ENCODE results near the gene CD38.
"Not testable (repeated sequence)": the region's sequence is repeated elsewhere in the genome, so short reads cannot be mapped to it uniquely, and the experiment has no call there.

CD38 gene

DNA sequence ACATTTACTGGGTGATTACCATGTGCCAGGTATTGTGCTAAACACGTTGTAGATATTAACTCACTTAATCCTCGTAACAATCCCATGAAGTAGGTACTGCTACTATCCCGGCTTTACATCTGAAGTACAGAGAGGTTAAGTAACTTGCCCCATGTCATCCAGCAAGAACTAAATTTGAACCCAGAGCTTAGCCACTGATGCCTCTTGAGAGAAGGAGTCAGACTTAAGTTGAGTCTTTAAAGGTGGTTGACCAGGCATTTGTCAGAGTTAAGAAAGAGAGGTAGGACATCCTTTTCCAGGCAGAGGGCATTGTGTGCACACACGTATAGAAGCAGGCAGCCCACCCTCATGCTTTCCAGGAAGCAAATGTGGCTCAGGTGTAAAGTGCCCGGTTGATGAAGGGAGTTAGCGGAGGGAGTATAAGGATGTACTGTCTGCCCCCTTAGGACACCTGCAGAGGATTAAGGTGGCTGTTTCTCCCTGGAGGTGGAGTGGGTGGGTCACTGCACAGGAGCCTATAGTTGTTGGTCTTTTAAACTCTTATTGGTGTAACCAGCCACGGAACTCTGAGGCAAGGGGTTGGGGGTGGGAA lies 335 bp upstream of the CD38 start:
- Mint-ChIP-seq H3K36me3 (no peaks in the 10 kb centered on the region), H3K9me3 (no peaks in the 10 kb centered on the region), H3K4me1 (peaks cover 58% of the 10 kb centered on the region), H3K27ac (peak overlapping the region; percentile 43), H3K4me3 (peak overlapping the region; percentile 74)
- DNase-seq (ENCODE audit: low spot score in 2 of 2) = no peak
- ATAC-seq = peak; percentile 1

DNA sequence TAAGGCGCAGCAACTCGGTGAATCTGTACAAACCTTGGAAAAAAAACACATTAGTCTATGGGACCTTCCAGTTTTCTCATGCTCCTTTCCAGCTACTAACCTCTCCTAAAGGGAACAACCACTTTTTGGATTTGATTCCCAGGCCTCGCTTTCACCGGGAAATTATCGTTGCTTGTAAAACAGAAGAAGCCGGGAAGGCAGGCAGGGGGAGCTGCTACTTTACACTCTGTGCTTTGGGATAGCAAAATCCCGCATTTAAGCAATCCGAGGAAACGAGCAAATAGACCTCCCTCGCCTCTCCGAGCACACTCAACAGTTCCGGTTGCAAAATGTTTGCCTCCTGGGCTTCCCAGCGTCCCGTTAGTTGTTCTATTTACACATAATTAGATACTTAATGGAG lies 1.2 kb downstream of the CD38 start:
- H3K4me3 Mint-ChIP-seq = peak overlapping the region; percentile 74
- DNase-seq (ENCODE audit: low spot score in 2 of 2) = peak in 1 of 2 donors; percentile 53
- no peak overlapping the region for H3K27ac Mint-ChIP-seq
- H3K4me1 Mint-ChIP-seq = peaks cover 51% of the 10 kb centered on the region
- ATAC-seq = no peak
- no peaks in the 10 kb centered on the region for H3K9me3 Mint-ChIP-seq
- H3K36me3 Mint-ChIP-seq = no peaks in the 10 kb centered on the region

DNA sequence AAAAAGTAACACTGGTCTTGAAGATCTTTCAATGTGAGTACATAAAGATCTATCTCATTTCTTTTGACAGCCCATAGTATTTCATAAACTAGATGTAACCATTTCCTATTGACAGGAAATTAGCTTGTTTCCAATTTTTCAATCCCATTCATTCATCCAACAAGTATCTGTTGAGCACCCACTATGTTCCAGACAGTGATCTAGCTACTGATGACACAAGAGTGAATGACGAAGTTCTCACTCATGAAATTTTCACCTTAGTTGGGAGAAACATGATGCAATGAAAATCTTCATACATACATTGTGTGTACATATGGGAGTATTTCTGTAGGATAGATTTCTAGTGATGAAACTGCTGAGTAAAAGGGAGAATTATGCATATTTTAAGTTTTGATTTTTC lies 1.7 kb downstream of the CD38 start:
- Mint-ChIP-seq H3K4me3 (peak overlapping the region; percentile 74), H3K9me3 (no peaks in the 10 kb centered on the region), H3K27ac (no peak overlapping the region), H3K36me3 (peaks cover 3% of the 10 kb centered on the region), H3K4me1 (peaks cover 49% of the 10 kb centered on the region)
- ATAC-seq (no peak), DNase-seq (ENCODE audit: low spot score in 2 of 2) (no peak)

DNA sequence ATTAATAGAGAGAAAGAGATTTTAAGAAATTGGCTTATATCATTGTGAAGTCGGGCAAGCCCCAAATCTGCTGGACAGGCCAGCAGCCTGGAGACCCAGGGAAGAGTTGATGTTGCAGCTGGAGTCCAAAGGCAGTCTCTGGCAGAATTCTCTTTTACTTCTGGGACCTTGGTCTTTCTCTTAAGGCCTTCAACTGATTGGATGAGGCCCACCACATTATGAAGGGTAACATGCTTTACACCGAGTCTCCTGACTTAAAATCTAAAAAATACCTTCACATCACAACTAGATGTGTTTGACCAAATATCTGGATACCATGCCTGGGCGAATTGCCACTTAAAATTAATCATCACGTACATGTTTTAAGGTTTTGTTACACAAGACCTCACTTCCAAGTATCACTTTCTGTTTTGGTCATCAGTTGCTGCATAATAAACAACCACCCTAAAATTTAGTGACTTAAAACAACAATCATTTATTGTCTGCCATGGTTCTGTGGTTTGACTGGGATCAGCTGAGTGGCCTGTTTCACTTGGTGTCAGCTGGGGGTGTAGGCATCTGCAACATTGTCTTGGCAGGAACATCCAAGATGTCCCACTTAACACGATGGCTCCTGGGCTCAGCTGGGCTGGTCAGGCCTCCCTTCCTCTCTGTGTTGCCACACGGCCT lies 3.4 kb downstream of the CD38 start:
- Mint-ChIP-seq H3K4me1 (peaks cover 54% of the 10 kb centered on the region), H3K36me3 (peaks cover 11% of the 10 kb centered on the region), H3K4me3 (peak overlapping the region; percentile 17), H3K9me3 (no peaks in the 10 kb centered on the region), H3K27ac (no peak overlapping the region)
- ATAC-seq (peak; percentile 86), DNase-seq (ENCODE audit: low spot score in 2 of 2) (peak in 1 of 2 donors; percentile 73)

DNA sequence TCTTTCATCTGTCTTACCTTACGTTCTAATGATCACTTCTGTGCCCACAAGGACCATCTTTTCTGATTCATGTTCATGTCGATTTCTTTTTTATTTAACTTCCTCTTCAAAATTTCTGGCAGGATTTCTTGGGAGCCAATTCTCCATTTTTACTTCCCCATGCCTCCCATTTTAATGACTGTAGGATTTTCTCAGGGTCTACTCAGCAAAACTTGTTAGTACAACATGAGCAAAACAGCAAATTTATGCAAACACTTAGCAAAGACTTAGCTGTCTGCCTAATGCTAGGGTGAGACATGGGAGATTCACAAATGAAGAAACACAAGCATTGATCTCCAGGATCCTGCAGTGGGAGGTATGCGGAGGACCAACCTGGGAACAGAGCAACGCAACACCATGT lies 5.5 kb downstream of the CD38 start:
- peaks cover 40% of the 10 kb centered on the region for H3K4me1 Mint-ChIP-seq

DNA sequence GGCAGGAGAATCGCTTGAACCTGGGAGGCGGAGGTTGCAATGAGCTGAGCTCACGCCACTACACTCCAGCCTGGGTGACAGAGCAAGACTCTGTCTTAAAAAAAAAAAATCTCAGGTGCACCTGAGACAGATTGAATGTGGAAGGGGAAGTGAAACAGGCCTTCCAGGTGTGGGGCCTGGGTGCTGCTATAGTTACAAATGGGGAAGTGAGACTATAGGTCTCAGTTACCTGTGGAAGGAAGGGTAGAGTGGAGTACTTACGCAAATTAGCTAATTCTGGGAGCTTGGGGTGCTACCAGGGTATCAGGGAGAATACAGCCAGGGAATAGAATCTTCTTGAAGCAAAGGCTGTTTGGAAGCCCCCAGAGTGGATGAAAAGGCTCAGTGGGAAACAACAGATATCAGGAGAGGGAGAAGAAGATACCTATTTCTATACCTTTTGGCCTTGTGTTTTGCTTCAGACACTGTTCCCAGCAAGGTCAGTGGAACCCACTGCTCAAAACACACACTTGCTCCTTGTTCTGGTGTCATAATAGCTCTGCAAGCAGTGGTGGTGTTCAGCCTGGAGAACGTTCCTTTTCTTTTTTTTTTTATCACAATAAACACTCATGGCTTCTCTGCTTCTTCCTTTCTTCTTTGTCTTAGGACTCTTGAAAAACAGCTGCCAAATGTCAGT lies 7.0 kb downstream of the CD38 start:
- peaks cover 34% of the 10 kb centered on the region for H3K4me1 Mint-ChIP-seq
- H3K4me3 Mint-ChIP-seq = no peak overlapping the region
- no peak for DNase-seq (ENCODE audit: low spot score in 2 of 2)
- peaks cover 11% of the 10 kb centered on the region for H3K36me3 Mint-ChIP-seq
- H3K9me3 Mint-ChIP-seq = no peaks in the 10 kb centered on the region
- no peak overlapping the region for H3K27ac Mint-ChIP-seq
- no peak for ATAC-seq

More for the DNA sequence above, 5.5 kb downstream of the CD38 start:
- DNase-seq (ENCODE audit: low spot score in 2 of 2) (no peak), ATAC-seq (no peak)
- Mint-ChIP-seq H3K9me3 (no peaks in the 10 kb centered on the region), H3K4me3 (no peak overlapping the region), H3K36me3 (peaks cover 11% of the 10 kb centered on the region), H3K27ac (no peak overlapping the region)

DNA sequence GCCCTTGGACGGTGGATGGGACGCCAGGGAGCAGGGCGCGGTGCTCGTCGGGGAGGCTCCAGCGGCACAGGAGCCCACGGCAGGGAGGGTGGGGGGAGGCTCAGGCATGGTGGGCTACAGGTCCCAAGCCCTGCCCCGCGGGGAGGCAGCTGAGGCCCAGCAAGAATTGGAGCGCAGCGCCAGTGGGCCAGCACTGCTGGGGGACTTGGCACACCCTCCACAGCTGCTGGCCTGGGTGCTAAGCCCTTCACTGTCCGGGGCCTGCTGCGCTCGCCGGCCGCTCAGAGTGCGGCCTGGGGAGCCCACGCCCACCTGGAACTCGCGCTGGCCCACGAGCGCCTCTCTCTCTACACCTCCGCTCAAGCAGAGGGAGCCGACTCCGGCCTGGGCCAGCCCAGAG lies 8.6 kb downstream of the CD38 start:
- Mint-ChIP-seq H3K36me3 (peaks cover 11% of the 10 kb centered on the region), H3K4me3 (no peak overlapping the region), H3K4me1 (peaks cover 17% of the 10 kb centered on the region), H3K9me3 (no peaks in the 10 kb centered on the region), H3K27ac (no peak overlapping the region)
- ATAC-seq (no peak), DNase-seq (ENCODE audit: low spot score in 2 of 2) (no peak)

DNA sequence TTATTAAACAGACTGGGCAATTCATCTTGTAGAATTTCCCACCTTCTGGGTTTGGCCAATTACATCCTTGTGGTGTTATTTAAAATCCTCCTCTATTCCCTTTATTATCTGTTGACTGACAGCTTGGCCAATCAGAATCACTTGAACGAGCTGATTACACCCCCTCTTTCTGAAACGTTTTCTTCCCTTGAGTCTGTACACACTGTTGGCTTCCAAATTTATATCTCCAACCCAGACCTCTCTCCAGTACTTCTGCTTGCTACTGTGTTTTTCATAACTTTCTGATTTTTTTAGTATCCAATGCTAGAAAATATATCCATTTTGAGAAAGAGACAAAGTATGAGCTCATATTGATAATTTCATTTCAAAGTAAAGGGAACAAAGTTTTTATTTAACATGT lies 14.8 kb downstream of the CD38 start:
- no peak overlapping the region for H3K27ac Mint-ChIP-seq
- H3K4me3 Mint-ChIP-seq = no peak overlapping the region
- H3K9me3 Mint-ChIP-seq = no peaks in the 10 kb centered on the region
- DNase-seq (ENCODE audit: low spot score in 2 of 2) = no peak
- H3K36me3 Mint-ChIP-seq = peaks cover 5% of the 10 kb centered on the region
- ATAC-seq = no peak
- H3K4me1 Mint-ChIP-seq = peaks cover 20% of the 10 kb centered on the region

DNA sequence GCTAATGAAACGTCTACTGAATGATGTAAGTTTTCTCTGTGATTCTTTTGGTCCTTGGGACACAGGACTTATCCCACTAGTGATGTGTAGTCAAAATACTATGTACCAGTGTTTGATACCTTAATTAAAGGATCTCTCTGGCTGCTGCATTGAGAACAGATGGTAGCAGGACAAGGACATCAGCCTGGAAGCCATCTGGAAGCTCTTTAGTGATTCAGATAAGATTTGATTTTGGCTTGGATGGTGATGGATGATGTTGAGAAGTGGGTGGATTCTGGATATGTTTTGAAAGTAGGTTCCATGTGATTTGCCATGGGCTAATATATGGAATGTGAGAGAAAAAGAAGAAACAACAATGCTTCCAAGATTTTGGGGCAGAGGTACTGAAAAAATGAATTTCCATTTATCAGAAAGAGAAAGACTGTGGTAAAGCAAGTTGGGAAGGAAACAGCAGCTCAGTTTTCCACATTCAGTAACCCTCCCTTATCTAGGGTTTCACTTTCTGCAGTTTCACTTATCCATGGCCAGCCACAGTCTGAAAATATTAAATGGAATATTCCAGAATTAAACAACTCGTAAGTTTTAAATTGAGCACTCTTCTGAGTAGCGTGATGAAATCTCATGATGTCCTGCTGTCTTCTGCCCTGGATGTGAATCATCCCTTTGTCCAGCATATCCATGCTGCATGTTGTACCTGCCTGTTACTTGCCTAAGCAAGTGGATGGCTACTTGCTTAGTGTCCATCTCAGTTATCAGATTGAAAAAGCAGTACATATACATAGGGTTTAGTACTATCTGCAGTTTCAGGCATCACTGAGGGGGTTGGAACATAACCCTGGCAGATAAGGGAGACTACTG lies 15.6 kb downstream of the CD38 start:
- Mint-ChIP-seq H3K9me3 (no peaks in the 10 kb centered on the region), H3K4me1 (peaks cover 20% of the 10 kb centered on the region), H3K27ac (no peak overlapping the region), H3K36me3 (peaks cover 5% of the 10 kb centered on the region), H3K4me3 (no peak overlapping the region)
- no peak for ATAC-seq
- no peak for DNase-seq (ENCODE audit: low spot score in 2 of 2)

DNA sequence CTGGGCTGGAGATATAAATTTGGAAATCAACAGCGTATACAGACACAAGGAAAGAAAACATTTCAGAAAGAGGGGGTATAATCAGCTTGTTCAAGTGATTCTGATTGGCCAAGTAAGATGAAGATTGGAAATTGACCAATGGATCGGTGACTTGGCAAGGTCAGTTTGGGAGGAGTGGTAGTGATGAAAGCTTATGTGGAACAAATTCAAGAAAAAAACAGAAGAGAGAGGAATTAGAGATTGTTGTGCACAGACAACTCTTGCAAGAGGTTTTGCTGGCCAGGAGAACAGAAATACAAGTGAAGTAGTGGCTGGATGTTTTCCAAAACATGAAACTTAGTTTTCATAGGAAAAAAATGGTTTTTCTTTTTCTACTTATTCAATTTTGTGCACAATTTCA lies 16.3 kb downstream of the CD38 start:
- peak overlapping the region; percentile 69 for H3K27ac Mint-ChIP-seq
- peaks cover 5% of the 10 kb centered on the region for H3K36me3 Mint-ChIP-seq
- no peak for DNase-seq (ENCODE audit: low spot score in 2 of 2)
- no peak overlapping the region for H3K4me3 Mint-ChIP-seq
- peaks cover 20% of the 10 kb centered on the region for H3K4me1 Mint-ChIP-seq
- H3K9me3 Mint-ChIP-seq = no peaks in the 10 kb centered on the region
- ATAC-seq = no peak

DNA sequence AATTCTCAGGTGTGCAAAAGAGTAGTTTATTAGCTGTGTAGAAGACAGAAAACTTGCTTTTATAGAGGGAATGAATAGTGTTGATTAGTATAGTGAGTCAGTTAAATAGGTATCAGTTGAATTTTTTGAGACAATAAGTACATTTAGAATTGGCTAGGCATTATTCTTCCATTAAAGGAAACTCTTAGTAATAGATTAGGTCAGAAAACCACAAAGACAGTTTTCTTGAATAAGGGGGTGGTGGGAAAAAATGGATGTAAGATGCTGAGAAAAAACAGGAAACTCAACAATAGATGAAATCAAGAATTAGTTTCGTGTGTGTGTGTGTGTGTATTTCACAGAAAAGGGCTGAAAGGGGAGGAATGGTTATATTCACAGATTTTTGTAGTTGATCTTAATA lies 16.8 kb downstream of the CD38 start:
- ATAC-seq (peak; percentile 65), DNase-seq (ENCODE audit: low spot score in 2 of 2) (no peak)
- H3K9me3 Mint-ChIP-seq = no peaks in the 10 kb centered on the region
- peak overlapping the region; percentile 69 for H3K27ac Mint-ChIP-seq
- no peak overlapping the region for H3K4me3 Mint-ChIP-seq
- peaks cover 20% of the 10 kb centered on the region for H3K4me1 Mint-ChIP-seq
- peaks cover 5% of the 10 kb centered on the region for H3K36me3 Mint-ChIP-seq

DNA sequence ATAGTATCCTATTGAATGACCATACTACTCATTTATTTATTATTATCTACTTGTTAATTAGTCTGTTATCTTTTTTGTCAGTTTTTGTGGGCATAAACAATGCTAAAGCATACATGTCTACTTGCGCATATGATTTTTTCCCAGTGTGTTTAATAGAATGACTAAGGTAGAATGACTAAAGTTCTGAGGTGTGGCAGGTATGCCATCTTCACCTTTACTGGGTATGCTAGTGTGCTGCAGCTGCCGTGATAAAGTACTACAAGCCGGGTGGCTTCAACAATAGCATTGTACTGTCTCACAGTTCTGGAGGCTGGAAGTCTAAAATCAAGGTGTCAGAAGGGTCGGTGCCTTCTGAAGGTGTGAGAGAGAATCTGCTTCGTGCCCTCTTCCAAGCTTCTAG lies 19.2 kb downstream of the CD38 start:
- DNase-seq (ENCODE audit: low spot score in 2 of 2) (no peak), ATAC-seq (no peak)
- peaks cover 20% of the 10 kb centered on the region for H3K4me1 Mint-ChIP-seq
- peaks cover 5% of the 10 kb centered on the region for H3K36me3 Mint-ChIP-seq
- H3K27ac Mint-ChIP-seq = no peak overlapping the region
- H3K4me3 Mint-ChIP-seq = no peak overlapping the region
- H3K9me3 Mint-ChIP-seq = no peaks in the 10 kb centered on the region

DNA sequence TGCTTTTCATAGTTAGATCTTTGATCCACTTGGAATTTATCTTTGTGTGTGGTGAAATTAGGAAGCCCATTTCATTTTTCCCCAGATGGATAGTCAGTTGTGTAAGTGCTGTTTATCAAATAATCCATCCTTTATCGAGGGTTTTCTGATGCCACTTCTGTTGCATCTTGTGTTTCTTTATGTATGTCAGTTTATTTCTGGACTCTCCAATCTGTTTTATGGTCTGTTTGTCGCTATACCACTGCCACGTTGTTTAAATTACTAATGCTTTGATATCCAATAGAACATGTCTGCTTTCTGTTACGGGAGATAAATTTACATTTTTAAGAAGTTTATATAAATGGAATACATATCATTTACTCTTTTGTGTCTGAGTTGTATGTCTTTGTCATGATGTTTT lies 21.0 kb downstream of the CD38 start:
- H3K36me3 Mint-ChIP-seq = peaks cover 5% of the 10 kb centered on the region
- no peak overlapping the region for H3K27ac Mint-ChIP-seq
- ATAC-seq (no peak), DNase-seq (ENCODE audit: low spot score in 2 of 2) (no peak)
- no peak overlapping the region for H3K4me3 Mint-ChIP-seq
- no peaks in the 10 kb centered on the region for H3K9me3 Mint-ChIP-seq
- peaks cover 11% of the 10 kb centered on the region for H3K4me1 Mint-ChIP-seq

DNA sequence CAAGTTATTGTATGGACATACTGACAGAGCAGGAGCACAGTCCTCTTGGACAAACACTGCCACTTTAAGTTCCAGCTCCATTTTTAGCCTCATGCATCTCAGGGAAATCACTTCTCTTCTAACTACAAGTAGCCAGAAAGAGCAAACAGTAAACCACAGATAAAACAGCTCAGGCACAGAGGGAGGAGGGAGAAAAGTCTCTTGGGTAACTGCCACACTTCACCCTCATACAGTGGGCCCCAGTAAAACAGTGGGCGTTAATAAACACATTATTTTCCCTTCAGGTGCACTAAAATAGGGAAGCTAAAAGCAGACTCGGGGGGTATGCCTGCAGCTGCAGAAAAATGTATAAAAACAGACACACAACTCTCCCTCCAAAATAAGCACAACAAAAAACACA lies 21.6 kb downstream of the CD38 start:
- no peak overlapping the region for H3K4me3 Mint-ChIP-seq
- ATAC-seq (no peak), DNase-seq (ENCODE audit: low spot score in 2 of 2) (no peak)
- peaks cover 5% of the 10 kb centered on the region for H3K36me3 Mint-ChIP-seq
- no peak overlapping the region for H3K27ac Mint-ChIP-seq
- H3K4me1 Mint-ChIP-seq = peaks cover 6% of the 10 kb centered on the region
- no peaks in the 10 kb centered on the region for H3K9me3 Mint-ChIP-seq

DNA sequence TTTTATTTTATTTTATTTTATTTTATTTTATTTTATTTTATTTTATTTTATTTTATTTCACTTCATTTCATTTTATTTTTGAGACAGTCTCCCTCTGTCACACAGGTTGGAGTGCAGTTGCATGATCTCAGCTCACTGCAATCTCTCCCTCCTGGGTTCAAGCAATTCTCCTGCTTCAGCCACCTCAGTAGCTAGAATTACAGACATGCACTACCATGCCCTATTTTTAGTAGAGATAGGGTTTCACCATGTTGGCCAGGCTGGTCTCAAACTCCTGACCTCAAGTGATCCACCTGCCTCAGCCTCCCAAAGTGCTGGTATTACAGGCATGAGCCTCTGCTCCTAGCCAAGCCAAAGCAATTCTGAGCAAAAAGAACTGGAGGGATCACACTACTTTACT lies 24.4 kb downstream of the CD38 start:
- H3K36me3 Mint-ChIP-seq; H3K27ac Mint-ChIP-seq; ATAC-seq; H3K4me1 Mint-ChIP-seq; H3K9me3 Mint-ChIP-seq; H3K4me3 Mint-ChIP-seq; DNase-seq (ENCODE audit: low spot score in 2 of 2): not testable (repeated sequence)

All from stimulated activated effector memory CD8-positive, alpha-beta T cell treated with anti-CD3 and anti-CD28 coated beads, Interleukin-12 subunit alpha, Interleukin-12 subunit beta, amount 100 ng/mL, for 72 hours (primary cell).